Activated CD8-positive, alpha-beta memory T cell treated with anti-CD3 and anti-CD28 coated beads, Interleukin-2, amount 50 U/mL, for 24 hours (primary cell): Measurements from ENCODE around the gene FPR1.
"Not testable (repeated sequence)": the region's sequence is repeated elsewhere in the genome, so short reads cannot be mapped to it uniquely, and the experiment has no call there.

Source experiments
- DNase-seq: peaks from one replicate; pipeline ENCODE4 v3.0.0-alpha.2; 2020; ENCODE audit errors: extremely low read depth

The FPR1 gene

GRCh38 chr19:51779703-51780102 is 28.0 kb upstream of the FPR1 start:
- DNase-seq: no peak

DNA sequence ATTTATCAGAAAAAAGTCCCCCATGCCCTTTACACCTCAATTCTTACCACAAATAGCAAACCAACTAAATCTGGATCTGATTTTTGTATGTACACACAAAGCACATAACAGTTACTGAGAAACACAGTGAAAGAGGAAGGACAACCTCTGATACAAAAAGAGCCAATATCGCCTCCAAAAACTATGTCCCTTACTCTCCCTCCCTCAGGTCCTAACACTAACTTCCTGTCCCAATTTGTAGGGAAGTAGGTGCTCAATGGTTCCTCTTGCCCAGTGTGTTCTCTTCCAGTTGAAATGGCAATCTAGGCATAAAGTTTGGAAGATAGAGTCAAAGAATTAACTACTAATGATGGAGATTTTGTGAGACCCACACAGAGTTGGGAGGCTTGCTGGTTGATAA is 27.5 kb upstream of the FPR1 start:
- DNase-seq: no peak

DNA sequence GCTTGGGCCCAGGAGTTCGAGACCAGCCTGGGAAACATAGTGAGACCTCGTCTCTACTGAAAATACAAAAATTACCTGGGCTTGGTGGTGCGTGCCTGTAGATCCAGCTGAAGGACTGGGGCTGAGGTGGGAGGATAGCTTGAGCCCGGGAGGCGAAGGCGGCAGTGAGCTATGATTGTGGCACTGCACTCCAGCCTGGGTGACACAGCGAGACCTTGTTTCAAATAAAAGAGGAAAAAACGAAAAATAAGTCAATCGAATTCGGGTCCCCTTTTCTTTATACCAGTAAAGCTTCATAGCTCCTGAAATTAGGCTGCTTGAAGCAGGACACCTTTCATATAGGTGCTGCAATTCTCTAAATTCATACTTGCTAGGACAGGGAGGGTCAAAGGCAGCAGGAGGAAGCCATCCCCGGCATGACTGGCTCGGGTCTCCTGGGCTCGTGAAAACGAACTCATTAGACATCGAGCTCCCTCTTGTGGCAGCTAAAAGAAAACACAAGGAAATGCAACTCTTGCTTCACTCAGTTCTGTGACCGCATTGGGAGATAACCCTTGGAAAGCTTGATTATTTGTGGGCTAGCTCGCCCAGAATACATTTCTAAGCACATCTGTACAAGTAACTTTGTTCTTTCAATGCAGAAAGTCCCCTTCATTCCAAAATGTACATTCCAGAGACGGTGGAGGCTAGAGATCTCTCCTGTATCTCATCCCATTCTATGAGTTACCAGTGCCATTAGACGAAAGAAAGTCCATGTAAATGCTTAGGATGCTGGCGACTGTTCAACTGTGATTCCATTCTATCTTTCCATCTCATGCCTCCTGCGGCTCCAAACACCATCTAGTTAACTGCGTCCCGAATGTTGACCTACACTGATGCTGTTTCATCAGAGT is 26.1 kb upstream of the FPR1 start:
- peak; percentile 2 for DNase-seq

DNA sequence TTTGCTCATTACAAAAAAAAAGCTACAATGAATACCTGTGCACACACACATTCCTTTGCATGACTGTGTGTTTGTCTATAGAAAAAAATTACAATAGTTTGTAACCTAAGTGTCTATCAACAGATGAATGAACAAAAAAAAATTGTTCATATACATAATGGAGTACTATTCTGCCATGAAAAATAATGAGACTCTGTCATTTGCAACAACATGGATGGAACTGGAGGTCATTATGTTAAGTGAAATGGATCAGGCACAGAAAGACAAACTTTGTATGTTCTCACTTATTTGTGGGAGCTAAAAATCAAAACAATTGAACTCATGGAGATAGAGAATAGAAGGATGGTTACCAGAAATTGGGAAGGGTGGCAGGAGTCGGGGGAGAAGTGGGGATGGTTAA is 24.9 kb upstream of the FPR1 start:
- not testable (repeated sequence) for DNase-seq

- no peak for DNase-seq
These were observed 21.3 kb upstream of the FPR1 start for GRCh38 chr19:51772977-51773376.

GRCh38 chr19:51771376-51772130 is 19.9 kb upstream of the FPR1 start:
- DNase-seq: no peak

- DNase-seq: no peak
These were observed 14.8 kb upstream of the FPR1 start for GRCh38 chr19:51766461-51766860.

GRCh38 chr19:51765086-51765485 is 13.4 kb upstream of the FPR1 start:
- DNase-seq: no peak

GRCh38 chr19:51761696-51762095 is 10.0 kb upstream of the FPR1 start:
- DNase-seq: no peak

- no peak for DNase-seq
These were observed 9.1 kb upstream of the FPR1 start, which contains the start of gene FPR2 for GRCh38 chr19:51760697-51761356. Gene FPR2, plus strand, starts transcription at chr19:51761180. Its CDS starts 7,479 bp downstream, at chr19:51768659.

GRCh38 chr19:51755571-51755970 is 3.9 kb upstream of the FPR1 start:
- no peak for DNase-seq

DNA sequence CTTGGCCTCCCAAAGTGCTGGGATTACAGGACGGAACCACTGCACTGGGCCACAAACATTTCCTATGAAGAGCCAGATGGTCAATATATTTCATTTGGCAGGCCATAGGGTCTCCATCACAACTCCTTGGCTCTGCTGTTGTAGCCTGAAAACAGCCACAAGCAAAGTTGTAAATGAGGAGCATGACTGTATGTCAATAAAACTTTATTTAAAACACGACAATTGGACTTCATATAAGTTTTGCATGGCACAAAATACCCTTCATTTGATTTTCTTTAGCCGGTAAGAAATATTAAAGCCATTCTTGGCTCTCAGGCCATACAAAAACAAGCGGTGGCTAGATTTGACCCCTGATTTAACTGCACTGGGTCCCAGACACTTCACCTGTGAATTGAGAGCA is 3.1 kb upstream of the FPR1 start:
- DNase-seq: no peak

DNA sequence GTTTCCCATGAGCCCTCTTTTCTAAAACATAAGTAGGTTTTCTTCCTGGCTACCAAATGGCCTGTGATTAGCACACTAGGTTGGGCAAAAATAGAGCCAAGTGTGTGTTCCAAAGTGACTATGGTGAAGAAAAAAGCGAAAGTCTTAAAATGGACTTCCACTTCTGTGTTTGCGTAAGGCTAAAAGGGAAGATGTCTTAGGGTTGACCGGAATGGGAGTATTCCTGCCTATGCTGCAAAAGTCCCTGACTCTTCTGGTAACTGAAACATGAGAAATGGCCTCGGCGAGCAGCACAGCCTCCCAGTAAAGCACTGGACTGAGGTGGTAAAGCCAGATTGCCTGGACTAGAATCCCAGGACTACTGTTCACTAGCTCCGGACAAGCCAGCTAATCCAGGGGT is 2.4 kb upstream of the FPR1 start:
- no peak for DNase-seq

DNA sequence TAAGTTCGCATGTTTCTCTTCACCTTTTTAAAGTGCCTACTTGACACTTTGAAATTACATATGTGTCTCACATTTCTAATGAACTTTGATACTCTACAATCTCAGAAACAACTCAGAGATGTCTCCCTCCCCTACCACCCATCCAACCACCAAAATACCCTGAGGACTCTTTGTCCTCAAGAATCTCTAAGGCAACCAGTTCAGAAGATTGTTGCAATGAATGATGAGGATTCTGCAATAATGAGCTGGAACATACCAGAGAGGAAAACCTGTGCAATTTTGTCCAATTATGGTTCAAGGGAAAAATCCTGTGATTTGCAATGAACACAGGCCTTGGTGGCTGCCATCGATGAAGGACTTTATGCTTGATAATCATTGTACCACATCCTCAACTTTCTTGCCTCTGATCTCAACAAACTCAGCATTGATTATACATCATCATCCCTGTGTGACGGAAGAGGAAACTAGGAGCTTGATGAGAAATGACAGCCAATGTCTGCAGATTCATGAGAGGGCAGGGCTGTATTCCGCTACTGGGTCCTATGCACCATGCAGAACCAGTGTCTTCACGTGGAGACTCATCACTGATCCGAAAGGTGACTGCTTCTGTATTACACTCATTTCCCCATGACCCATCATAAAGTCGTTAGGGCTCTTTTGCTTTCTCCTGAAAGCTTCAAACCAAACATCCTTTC is 1.1 kb downstream of the FPR1 start:
- DNase-seq: no peak

DNA sequence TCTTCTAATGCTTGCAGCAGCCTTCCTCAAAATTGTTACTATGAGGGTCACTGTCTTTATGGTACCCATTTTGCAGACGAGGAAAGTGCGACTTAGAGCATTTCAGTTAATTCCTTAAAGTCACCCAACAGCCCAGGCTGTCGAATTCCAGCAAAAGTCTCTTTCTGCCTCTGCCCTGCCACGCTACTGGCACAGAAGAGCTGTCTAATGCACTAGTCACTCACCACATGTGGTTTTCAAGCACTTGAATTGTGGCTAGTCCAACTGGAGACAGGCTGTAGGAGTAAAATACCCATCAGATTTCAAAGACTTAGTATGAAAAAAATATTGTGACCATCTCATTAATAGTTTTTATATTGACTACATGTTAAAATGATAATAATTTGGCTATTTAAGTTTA is 1.7 kb downstream of the FPR1 start:
- DNase-seq: no peak

DNA sequence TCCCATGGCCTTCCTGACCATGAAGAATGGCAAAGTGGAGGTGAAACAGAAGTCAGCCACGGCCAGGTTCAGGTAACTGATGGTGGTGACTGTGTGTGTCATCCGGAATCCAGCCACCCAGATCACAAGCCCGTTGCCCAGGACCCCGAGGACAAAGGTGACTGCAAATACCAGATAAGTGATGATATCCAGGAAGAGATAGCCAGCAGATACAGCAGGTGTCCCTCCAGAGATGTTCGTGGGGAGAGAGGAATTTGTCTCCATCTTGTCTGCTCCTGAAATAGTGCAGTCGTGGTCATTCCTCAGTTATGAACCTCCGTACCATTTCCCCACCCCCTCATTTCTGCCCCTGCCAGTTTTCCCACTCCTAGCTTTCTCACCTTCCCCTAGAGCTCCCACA is 4.9 kb downstream of the FPR1 start:
- DNase-seq: no peak

- DNase-seq: no peak
These were observed 8.3 kb downstream of the FPR1 start for GRCh38 chr19:51743405-51743804.

- no peak for DNase-seq
These were observed 8.9 kb downstream of the FPR1 start for GRCh38 chr19:51742789-51743188.

GRCh38 chr19:51740356-51740755 is 11.3 kb downstream of the FPR1 start:
- no peak for DNase-seq

GRCh38 chr19:51739466-51740213 is 12.0 kb downstream of the FPR1 start:
- DNase-seq: no peak

GRCh38 chr19:51738523-51738922 is 13.2 kb downstream of the FPR1 start:
- not testable (repeated sequence) for DNase-seq
